T-helper 1 cell treated with Interleukin-12 subunit alpha and Interleukin-12 subunit beta and Interleukin-4 antibody, amounts not matched to agents 30 ng/mL and 1 ng/mL, for 36 hours (primary cell): ENCODE data around the gene MCTP2. TPM values are rescaled to one million over a fixed set of nuclear protein-coding genes. Genes with fewer than 3 reads are reported as not detected.

ENCODE experiments used
- intact Hi-C: fragments of 100-400 bp; cut with micrococcal nuclease; formaldehyde crosslinking; loops from one replicate; pipeline ENCODE4 v1.15.1; 2024
- total RNA-seq: library from RNA; stranded (reverse); gene quantifications from 2 replicates; pipeline ENCODE4 v1.2.3, GENCODE V29; 2022

MCTP2 gene
- total RNA-seq, 1 donor from 2014 or later, result 82.5 TPM

DNA sequence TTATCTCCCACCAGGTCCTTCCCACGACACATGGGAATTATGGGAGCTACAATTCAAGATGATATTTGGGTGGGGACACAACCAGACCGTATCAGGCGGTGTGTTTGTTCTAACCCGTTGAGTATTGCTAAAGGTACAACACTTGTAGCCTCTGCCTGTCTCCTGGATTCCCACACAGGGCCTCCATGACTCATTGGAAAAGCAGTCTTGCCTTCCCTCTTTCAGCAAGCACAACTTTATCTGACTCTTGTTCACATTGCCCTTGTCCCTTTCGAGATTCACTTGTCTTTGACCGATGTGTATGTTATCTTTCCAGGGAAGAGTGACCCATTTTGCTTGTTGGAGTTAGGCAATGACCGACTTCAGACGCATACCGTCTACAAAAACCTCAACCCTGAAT lies 152.3 kb downstream of the MCTP2 start:
- intact Hi-C loops, result no loop called here

DNA sequence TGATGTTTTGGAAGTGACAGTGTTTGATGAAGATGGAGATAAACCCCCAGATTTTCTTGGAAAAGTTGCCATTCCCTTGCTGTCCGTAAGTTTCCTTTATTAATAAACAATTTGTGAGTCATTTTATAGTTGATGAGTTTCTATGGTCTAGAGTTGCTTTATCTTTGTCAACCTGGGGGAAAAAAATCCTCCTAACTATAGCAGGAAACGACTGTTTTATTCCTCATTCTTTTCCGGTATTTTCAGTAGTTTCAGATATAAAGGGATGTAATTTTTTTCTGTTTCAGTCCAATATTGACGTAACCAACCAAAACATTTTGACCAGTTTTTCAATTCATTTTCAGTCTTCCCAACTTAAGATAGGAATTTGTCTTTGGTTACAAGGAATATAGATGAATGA lies 154.1 kb downstream of the MCTP2 start:
- intact Hi-C loops, result no loop called here

DNA sequence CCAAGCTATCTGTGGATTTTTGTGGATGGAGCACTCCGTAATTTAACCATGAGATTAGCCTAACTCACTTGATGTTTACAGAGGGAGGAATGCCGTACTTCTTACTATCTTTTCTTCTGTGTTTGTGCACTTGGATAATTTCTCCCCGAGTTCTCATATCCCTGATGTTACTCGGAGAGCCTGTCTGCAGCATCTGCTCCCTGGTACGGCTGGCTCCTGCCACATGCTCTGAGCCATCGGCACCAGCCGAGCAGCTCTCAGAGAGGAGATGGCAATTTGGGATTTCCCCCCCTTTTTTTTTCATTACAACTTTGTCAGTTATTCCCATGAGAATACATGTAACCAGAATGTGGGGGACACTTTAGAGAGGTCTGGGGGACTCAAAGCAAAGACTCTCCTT lies 155.0 kb downstream of the MCTP2 start:
- intact Hi-C loops, result no loop called here

DNA sequence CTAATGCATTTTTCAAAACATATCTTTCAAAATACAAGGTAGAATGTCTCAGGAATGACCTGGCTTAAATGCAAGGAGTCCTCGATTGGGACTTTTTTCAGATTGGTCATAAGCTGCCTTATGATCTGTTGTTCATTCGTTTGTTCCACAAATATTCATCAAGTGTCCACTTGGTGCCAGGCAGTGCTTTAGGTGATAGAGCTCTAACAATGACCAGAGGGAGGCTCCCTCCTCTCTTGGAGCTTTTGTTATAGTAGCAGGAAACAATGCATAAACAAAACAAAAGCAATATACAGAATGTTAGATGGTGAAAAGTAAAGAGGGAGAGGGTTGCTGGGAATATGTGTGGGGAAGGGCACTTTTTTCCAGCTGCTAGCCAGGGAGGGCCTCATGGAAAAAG lies 156.1 kb downstream of the MCTP2 start:
- intact Hi-C loops, result no loop called here

DNA sequence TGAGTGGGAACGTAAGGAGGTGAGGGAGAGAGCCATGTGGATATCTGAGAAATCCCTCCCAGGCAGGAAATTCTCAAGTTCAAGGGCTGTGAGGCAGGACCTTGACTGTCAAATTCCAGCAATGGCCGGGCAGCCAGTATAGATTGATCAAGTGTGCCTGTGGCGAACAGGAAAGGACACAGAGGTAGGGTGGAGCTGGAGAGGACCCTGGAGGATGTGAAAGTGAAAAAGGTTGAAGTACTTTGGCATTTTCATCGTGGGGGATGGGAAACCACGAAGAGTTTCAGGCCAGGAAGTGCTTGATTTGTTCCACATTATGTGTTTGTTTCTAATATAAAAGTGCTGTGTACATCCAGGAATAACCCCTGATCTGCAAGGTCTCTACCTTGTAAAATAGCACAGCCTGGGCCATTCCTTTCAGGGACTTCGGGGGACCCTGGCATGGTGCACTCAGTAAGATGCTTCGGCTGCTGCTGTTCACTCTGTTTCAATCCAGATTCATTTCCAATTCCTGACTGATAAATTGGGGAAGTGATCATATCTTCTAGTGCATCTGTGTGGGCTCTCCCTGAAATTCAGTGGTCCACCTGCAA lies 156.6 kb downstream of the MCTP2 start:
- intact Hi-C loops, result no loop called here

DNA sequence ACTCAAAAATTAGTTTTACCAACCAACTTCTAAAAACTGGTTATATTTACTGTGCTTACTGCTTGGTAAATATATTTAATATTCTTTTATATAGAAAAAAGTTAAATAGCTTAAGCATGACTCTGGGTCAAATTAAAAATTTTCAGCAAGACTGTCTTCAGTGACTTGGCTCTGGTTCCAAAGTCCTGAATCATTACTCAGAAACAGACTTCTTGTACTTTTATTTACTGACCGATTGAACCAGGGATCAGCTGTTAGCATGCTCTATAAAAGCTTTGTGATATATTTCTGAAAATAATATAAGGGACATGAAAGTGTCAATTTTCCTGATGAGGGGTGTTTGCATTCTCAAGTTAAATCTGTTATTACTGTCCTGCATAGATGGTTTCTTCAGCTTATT lies 164.3 kb downstream of the MCTP2 start:
- intact Hi-C loops, result no loop called here

DNA sequence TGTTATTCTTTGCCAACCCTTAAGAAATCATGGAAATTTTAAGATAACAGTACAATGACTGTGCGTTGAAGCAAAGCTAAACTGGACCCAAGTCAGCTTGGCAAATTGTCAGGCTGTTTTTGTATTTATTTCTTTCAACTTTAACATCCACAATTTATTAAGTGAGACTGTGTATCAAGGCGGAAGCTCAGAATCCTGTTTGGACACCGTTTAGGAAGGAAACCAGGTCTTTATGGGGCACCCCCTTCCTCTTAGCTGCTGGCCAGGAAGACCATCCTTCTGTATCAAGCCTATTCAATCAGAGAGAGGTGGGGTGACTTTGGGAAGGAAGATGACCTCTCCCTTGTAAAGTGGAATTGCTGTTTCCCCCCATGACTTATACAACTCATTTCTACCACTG lies 166.0 kb downstream of the MCTP2 start:
- intact Hi-C loops, result no loop called here

DNA sequence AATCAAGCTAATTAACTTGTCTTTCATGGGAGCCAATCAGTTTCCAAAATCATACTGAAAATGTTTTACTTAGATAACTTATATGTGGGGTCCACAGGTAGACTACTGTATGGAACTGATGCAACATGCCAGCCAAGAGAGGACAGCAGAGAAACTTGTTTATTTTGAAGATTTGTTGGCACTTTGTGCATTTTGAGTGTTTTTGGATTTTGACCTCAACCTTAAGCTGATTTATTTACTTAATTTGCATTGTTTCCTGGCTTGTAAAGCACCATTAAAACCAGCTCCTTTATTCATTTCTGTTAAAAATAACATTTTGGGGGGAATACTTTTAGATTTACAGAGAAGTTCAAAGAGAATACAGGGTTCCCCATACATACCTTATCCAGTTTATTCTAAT lies 166.6 kb downstream of the MCTP2 start:
- intact Hi-C loops, result no loop called here

DNA sequence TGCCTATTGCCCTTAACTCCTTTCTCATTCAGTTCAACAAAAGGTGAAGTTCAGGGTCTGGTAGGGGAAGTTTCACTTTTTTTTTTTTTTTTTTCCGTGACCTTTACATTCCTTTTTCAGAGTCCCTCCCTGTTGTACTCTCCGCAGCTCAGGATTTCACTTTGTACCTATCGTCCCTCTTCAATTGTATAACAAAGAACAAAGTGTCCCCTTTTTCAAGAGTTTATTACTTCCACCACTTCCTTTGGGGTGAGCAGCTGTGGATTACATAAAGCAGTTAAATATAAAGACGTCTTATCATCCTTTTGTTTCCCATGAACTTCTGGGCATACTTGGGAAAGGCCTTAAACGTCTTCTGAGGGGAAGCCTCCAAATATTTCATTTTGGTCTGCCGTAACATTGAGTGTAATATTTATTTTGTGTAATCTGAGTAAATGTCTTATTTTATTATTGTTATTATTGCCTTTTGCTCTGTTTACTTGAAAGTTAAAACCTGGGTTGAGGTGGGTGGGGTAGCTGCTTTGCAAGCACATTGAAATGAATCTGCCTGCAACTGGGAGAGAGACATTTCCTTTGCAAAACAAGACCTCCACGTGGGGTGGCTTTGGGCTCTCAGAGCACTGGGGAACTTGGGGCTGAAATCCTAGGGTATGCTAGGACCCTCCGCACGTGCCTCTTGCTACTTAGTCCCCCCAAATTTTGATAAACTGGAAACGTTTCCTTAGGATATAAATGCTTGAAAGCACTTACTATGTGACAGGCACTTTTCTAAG lies 169.4 kb downstream of the MCTP2 start:
- intact Hi-C loops, result no loop called here

DNA sequence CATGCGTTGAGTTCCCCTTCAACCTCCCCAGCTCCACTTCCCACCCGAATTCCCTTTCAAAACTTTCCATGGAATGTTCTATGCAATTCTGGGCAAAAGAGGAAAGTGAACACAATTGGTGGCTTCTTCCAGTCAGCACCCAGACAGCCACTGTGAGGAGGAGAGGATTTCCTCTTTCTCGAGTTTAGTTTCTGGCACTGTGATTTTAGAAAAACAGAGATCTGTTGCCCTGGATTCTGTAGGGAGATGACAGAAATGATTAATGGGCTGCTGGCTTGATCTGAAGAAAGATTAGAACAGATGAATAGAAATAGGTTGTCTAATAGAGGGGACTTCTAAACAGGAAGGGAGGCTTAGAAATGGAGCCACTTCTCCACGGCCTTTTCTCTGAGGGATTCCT lies 172.0 kb downstream of the MCTP2 start:
- intact Hi-C loops, result no loop called here

DNA sequence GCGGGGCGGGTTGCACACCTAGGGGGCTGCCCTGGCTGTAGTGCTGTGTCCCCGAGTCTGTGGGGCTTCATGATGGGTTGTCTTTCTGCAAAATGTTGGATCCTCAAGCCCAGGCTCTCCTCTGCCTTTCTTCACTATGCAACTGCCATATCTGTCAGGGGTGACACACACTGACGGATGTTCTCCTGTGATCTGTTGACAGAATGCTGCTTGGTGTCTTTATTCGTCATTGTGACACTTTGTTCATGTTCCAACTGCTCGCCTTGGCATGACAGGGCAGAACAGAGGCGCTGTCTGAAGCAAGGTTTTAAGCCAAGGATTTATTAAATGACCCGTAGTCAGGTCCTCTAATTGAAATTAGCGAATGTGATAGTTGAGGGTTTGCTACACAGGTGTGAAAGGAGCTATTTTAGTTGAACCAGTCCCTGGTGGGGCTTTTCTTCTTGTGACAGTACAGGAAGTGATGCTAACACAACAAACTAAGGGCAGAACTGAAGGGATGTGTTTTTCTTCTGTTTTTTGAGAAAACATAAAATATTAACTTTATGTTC lies 173.4 kb downstream of the MCTP2 start:
- intact Hi-C loops, result no loop called here

DNA sequence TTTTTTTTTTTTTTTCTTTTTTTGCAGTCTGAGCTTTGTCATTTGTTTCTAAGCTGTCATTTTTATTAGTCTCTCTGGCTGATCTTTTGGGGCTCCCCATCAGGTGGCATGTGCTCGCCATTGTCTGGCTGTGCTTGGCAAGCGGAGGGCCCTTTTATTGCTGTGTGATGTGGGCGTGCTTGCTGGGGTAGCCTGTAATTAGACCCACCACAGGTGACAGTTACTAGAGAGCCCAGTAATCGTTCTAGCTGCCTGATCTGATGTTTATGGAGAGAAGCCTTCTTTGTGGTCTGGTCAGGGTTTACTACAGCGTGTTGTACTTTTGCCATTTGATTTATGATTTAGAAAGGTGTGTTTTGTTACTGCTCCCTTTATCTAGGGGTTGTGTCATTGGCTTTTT lies 179.9 kb downstream of the MCTP2 start:
- intact Hi-C loops, result no loop called here

DNA sequence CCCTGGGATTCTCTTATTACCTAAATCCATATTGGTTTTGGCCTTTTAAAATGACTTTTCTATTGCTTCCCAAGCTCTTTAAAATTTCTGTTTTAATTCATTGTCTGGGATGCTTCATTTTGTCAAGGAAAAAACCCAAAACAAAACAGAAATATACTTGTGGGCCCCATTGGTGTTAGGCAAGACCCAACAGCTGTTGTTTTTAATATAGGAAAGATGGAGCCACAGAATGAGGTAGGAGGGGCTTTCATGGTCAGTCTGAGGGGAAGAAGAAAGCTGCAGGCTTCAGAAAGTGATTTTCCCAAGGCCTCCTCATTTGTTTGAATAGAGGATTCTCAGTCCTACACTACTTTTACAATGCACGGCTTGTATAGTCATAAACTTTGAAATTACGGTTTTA lies 180.5 kb downstream of the MCTP2 start:
- intact Hi-C loops, result loop anchor here (2.0 kb wide), 1 partner anchor 165 kb away; no protein-coding TSS in a partner anchor

DNA sequence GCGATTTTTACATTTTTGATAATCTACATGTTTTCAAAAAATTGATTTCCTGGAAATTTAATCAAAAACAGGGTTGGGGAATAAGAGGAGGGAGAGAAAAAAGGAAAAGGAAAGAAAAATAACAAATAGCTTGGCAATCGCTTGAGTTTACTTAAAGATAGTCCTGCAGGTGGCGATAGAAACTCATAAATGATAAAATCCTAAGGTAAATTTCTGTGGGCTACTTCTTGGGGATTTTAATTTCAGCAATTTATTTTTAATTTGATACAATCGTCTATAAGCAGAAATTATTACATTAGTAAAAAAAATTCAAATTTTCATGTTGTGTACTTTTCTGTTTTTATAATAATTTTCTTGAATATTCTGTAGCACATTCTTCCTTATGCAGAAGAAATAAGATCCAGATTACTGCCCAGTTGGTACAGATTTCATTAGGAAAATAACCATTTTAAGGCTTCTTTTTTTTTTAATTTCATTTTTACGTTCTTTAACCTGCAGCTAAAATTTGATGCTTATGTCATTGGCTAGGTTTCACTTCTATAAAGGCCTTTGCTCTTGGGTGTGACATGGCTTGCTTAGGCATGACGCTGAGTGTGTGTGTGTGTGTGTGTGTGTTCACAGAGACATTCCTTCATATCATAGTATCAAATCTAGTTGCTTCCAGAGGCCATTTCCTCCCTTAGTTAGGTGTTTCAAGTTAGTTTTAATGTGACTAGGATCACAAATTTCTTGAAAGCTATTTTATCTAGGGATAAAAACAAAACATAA lies 181.8 kb downstream of the MCTP2 start:
- intact Hi-C loops, result loop anchor here (2.0 kb wide), 1 partner anchor 164 kb away; no protein-coding TSS in a partner anchor

DNA sequence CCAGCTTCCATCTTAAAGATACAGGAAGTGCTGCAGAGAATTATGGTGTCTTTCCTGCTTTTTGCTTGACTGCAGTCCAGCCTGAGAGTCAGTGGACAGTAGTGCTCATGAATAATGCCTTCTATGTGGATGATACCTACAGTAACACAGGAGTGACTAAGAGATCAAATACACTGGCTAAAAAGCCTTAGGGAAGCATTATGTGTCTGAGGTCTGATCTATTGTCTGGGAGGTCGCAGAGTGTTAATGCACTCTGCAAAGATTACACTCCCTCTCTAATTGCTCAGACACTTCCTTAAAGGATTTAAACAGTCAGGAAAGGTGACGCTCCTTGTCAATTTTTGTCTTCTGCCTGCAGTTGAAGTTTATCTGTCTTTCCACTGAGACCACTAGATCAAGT lies 183.6 kb downstream of the MCTP2 start:
- intact Hi-C loops, result no loop called here

DNA sequence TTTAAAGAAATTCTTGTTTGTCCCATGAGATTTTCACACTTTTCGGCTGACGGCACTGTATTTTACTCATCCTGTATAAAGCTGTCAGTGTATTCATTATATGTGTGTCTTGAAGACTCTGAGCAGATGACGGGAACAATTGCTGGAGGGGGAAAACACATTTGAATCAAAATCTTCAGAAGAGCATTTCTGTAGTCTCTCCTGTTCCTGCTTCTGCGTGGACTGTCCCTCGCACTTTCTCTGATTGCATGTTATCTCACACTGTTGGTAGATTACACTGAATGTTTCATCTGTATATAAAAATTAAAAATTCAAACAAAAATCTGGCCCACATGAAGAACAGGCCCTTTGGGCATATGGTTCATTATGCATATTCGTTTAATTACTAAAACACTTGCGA lies 184.9 kb downstream of the MCTP2 start:
- intact Hi-C loops, result no loop called here

DNA sequence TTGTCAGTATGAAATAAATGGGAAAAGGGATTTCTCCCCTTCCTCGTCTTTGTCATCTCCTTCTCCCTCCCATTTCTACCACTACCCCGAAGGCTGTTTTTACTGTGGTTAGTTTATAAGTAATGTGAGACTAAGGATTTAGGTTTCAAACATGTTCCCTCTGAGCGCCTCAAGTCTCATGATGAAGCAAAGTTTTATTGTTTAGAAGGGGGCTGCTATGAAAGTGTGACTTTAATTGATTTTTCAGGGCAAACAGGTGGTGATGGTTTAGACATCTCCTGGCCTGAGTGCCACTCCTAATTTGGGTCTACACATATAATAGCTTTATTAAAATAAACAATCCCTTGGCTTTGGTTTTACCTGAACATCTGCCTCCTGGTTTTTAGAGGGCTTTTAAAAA lies 185.5 kb downstream of the MCTP2 start:
- intact Hi-C loops, result no loop called here

DNA sequence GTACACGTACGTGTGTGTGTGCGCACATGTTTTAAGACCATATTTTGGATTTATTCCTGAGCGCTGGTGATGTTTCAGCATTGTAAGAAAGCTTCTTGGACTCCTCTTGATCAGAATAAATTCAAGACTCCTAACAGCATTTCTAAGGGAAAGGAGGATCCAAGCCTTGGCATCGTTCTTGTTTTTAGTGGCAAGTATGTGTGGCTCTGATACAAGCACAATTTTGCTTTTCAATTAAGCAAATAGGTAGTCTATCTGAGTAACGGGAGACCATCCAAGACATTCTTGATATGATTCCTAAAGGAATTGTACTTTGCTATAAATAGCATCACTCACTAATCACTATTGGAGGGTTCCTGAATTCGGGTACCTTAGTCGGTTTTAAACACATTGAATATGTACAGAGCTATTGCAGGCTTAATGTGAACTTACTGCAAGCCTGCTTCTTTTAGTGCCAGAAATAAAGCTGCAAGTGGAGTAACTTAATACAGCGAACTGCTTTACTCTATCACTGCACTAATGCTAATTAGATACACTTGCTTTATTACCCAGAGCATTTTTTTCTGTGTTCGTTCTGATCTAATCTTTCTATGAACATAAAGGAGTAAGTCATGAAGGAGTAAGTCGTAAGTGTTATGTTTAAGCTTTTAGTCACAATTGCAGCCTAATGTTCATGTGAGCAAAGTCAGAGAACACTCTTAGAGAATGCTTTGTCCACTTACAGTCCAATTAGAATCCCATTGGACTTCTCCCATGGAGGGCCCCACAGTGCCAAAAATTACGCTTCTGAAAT lies 186.3 kb downstream of the MCTP2 start:
- intact Hi-C loops, result no loop called here

DNA sequence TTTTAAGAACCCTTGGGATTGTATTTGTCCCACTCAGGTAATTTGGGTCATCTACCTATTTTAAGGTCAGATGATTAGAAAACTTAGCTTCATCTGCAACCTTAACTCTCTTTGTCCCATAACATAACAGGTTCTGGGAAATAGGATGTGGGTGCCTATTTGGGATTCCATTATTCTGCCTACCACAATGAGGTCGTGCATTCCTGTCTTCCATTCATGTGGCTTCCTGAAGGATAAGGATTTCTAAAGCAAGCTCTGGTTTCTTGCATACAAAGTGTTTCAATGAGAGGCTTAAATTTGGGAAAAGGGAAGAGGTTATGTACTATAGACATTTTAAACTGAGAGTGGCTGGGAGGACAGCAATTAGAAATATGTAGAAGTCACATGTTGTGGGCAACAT lies 190.3 kb downstream of the MCTP2 start:
- intact Hi-C loops, result no loop called here

DNA sequence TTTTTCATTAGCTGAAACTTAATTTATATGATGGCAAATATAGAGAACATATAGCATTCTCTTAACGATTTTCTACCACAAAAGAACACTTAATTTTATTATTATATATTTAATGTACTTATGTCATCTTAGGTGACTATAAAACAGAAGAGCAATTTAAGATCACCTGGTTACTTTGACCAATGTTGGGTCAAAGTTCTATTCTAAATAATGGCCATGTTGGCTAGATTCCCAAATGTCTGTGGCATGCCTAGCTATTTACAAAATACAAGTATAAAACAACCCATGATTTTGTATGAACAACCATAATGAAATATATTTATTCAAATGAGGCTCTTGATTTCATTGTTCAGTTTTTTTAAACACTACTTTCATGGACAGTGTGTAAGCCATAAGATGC lies 200.9 kb downstream of the MCTP2 start:
- intact Hi-C loops, result no loop called here

DNA sequence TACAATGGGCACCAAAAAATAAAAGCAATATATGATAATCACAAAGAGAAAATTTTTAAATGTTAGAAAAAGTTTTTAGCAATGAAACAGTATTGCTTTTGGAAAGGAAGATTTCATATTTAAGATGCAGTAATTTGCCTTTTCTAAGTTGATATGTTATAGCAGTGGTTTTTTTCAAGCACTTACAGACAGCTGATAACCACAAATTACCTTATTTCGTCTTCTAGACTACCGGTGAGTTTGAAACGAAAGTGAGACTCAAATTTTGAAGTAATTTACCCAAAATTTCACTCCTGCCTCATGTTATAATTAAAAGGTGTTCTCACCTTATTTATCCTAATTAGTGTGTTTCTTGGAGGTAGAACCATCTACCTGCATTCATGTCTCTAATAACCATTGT lies 207.8 kb downstream of the MCTP2 start:
- intact Hi-C loops, result no loop called here
